GM12891 (cell line): ENCODE results near the gene WNT16.
A peak's percentile ranks its signal among the peaks of the same experiment; 100 is the strongest.
"Not testable (repeated sequence)": the region's sequence is repeated elsewhere in the genome, so short reads cannot be mapped to it uniquely, and the experiment has no call there.

Experiments
- DNase-seq: peaks from one replicate; pipeline ENCODE4 v3.0.0; 2011; ENCODE audit warnings: low spot score; ENCODE audit not compliant: insufficient read length
- FAIRE-seq: peaks from 2 replicates; lab custom pipeline; 2011; peaks lifted over from hg19 to GRCh38; lab: Jason Lieb, UNC
- PAX5 ChIP-seq: IDR thresholded peaks from 2 replicates; pipeline ENCODE4 v1.6.1; 2011; ENCODE audit warnings: low read length, moderate library complexity, mild to moderate bottlenecking; ENCODE audit not compliant: insufficient read depth, severe bottlenecking
- POLR2A ChIP-seq: IDR thresholded peaks from 2 replicates; pipeline ENCODE4 v1.6.1; 2011; ENCODE audit warnings: low read depth, low read length, control low read depth
- POLR2AphosphoS5 ChIP-seq: IDR thresholded peaks from 2 replicates; pipeline ENCODE4 v1.6.1; 2011; ENCODE audit warnings: low read depth, low read length, control low read depth
- POU2F2 ChIP-seq: IDR thresholded peaks from 2 replicates; pipeline ENCODE4 v1.6.1; 2011; ENCODE audit warnings: low read depth, mild to moderate bottlenecking, control low read depth, low read length, moderate library complexity
- SPI1 ChIP-seq: IDR thresholded peaks from 2 replicates; pipeline ENCODE4 v1.6.1; 2011; ENCODE audit warnings: low read depth, low read length, control low read depth
- TAF1 ChIP-seq: IDR thresholded peaks from 2 replicates; pipeline ENCODE4 v1.6.1; 2011; ENCODE audit warnings: low read depth, low read length, control low read depth

Gene WNT16

DNA sequence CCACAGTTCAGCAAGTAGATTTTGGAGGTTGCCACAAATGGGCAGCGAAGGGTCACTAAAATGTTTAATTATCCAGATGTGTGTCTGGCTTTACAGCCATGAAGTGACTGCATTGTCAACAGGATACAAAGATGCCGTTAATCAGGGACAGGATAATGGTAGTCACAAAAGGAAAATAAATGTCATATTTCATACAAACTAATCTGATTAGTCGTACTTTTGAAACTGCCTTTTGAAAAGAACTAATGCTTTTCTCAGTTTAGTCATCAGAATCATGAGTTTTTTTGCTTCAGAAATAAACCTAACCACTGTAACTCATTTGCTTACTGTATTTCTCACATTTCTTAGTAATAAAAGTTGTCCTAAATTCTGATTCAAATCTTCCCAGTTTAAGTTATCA lies 22.2 kb upstream of the WNT16 start:
- no peak for FAIRE-seq
- TF ChIP-seq TAF1 (no peak), SPI1 (no peak), POU2F2 (no peak), POLR2AphosphoS5 (no peak)
- DNase-seq = no peak

DNA sequence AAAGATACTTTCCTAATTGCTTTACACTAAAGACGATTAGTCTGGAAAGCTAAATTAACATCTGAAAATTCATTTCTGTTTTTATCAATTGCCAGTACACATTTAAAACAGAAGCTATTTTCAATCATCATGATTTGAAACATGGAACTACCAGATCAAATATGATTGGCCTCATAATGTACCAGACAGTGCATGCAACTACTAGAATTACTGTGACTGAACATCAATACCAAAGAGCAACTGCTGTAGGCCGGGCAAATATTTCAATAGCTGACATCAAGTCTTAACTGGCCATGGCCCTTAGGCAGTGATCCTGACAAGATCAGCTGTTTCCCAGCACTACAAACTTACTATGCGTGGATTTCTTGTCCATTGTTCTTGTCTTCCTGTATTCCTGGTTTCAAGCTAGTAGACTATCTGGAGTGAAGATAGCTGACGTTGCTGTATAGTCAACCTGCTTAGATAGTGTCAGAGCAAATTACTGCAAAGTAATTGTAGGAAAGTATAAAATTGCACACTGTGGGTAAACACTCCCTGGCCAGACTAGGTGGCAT lies 21.7 kb upstream of the WNT16 start:
- FAIRE-seq = no peak
- no peak for TF ChIP-seq POLR2A
- TF ChIP-seq PAX5 = no peak
- no peak for TF ChIP-seq TAF1
- TF ChIP-seq POU2F2 = no peak
- no peak for TF ChIP-seq SPI1
- no peak for TF ChIP-seq POLR2AphosphoS5
- no peak for DNase-seq

DNA sequence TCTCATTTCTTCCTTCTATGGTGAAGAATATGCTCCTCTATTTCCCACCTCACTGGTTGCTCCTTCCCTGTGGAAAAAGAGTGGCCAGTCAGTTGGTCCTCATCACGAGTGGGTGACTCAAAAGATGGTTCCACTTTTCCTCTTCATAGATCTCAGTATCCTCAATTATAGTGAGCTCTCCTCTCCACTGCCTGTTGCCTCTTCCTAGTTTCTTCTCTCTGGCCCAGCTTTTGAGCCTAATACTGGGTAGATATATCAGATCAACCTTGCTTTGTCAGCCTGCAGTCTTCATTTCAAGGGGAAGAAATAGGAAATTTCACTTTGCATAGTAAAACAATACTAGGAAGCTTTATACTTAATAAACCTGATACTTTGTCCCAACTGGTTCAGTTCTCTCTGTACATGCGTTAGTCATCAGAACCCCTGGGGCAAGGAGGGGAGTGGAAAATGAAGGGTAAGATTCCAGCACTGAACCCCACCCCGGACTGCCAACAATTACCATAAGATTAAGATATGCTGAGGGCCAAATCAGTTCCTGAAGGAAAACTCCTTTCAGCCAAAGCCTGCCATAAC lies 15.5 kb upstream of the WNT16 start:
- TF ChIP-seq TAF1 = no peak
- no peak for TF ChIP-seq SPI1
- no peak for FAIRE-seq
- DNase-seq = no peak

DNA sequence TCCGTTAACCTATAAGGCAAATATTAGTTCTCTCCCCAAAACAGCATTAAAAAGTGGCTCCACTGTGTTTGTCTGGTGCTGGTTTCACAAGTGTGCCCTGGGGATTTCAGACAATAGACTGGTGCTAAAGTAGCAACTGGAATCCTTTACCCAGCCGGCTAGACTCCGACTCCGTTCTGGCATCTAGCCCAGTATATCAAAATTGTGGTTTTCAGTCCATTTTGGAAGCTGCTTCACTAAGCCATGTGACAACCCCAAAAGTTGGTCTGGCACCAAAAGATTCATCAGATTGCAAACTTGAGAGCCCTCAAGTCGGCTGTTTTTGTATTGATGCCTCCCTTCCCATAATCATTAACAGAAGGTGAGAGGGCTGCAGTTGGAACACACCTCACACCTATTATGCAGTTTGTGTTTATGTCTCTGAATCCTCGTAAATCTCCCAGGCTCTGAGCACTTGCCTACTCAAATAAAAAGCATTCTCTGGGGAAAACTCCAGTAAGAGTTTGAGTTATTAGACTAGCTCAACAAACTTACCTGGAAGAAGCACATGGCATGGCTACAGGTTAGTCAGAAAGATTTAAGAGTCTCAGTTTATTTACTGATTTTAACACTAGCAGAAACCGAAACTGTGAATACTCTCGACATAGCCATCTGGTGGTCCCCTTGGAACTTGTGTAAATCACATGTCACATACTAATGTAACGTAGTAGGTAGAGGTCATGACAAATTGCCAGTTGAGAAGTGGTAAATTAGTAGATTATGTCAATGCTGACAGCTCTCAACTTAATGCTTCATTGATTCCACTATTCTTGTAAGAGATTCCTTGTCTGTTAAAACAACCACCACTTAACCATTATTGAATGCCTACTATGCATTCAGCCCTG lies 14.8 kb upstream of the WNT16 start:
- FAIRE-seq = no peak
- no peak for TF ChIP-seq SPI1
- no peak for TF ChIP-seq TAF1
- TF ChIP-seq POLR2AphosphoS5 = no peak
- no peak for TF ChIP-seq PAX5
- no peak for TF ChIP-seq POU2F2
- no peak for TF ChIP-seq POLR2A
- no peak for DNase-seq

DNA sequence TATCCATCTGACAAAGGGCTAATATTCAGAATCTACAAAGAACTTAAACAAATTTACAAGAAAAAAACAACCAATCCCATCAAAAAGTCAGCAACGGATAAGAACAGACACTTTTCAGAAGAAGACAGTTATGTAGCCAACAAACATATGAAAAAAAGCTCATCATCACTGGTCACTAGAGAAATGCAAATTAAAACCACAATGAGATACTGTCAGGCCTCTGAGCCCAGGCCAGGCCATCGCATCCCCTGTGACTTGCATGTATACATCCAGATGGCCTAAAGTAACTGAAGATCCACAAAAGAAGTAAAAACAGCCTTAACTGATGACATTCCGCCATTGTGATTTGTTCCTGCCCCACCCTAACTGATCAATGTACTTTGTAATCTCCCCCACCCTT lies 13.6 kb upstream of the WNT16 start:
- DNase-seq, FAIRE-seq: not testable (repeated sequence)

DNA sequence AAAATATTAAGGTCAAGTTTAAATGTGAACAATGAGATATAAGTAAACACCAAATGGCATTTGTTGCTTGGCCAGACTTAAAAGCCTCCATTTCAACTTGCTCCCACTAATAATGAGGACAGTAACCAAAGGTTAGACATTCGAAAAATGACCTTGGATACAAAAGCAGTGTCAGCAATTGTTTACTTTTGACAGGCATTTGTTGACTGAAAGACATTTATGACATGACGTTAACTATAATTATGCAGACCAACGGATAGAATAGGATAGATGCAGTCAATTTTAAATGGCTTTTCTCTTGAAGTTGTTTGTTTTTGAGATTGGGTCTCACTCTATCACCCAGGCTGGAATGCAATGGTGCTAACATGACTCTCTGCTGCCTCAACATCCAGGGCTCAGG lies 6.3 kb upstream of the WNT16 start:
- TF ChIP-seq POU2F2 = no peak
- TF ChIP-seq PAX5 = no peak
- TF ChIP-seq SPI1 = no peak
- TF ChIP-seq POLR2A = no peak
- no peak for TF ChIP-seq TAF1
- TF ChIP-seq POLR2AphosphoS5 = no peak
- no peak for FAIRE-seq
- no peak for DNase-seq

DNA sequence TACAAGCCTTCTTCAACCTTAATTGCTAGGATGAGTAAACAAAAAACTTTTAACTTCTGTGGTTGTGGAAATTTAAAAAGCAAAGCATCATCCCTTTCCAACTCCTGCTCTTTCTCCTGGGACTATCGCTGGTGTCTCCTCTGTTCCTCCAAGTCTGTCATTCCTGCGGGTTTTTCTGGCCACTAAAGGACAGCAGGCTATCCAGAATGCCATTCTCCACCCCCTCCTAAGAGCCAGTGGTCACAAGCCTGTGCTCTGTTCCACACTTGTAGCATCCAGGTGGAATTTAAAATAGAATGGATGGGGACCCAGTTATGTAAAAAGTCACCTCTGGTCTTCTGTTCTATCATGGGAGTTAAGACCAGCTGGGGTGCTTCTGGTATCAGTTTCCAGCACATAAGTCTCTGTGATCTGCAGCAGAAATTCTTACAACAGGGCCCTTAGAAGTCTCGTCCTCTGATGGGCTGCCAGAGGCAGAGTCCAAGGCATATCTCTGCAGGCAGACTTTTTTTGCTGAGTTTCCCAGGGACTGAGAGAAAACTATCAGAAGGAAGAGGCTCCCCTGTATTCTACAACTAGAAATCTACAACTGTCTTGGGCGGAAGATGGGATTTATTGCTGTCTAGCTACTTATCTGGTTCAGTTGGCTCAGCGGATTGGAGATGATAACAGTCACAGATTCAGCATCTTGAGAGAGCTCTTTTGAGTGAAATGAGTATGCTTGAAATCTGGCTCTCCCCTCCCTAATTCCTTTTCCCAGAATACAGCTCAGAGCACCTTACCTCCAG lies 5.1 kb upstream of the WNT16 start:
- no peak for DNase-seq
- no peak for FAIRE-seq
- TF ChIP-seq SPI1 (no peak), POLR2A (no peak), POLR2AphosphoS5 (no peak), PAX5 (no peak), TAF1 (no peak), POU2F2 (no peak)

DNA sequence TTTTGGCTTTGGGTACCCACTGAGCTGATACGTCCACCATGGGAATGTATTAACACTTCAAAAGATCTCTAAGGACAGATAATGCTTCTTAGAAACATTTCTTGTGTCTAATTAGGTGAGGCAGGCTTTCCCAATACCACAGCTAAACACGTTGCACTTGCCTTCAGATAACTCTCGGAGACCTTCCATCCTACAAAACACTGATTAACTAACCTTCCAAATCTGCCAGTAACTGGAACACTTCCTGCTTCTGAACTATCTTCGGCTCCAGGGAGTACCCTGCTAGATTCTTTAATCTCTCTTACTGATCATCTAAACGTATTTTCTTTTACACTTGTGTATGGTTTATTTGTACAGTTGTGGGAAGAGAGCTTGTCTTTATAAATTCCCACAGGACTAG lies 1.1 kb upstream of the WNT16 start:
- no peak for DNase-seq
- no peak for FAIRE-seq
- TF ChIP-seq TAF1 = no peak

DNA sequence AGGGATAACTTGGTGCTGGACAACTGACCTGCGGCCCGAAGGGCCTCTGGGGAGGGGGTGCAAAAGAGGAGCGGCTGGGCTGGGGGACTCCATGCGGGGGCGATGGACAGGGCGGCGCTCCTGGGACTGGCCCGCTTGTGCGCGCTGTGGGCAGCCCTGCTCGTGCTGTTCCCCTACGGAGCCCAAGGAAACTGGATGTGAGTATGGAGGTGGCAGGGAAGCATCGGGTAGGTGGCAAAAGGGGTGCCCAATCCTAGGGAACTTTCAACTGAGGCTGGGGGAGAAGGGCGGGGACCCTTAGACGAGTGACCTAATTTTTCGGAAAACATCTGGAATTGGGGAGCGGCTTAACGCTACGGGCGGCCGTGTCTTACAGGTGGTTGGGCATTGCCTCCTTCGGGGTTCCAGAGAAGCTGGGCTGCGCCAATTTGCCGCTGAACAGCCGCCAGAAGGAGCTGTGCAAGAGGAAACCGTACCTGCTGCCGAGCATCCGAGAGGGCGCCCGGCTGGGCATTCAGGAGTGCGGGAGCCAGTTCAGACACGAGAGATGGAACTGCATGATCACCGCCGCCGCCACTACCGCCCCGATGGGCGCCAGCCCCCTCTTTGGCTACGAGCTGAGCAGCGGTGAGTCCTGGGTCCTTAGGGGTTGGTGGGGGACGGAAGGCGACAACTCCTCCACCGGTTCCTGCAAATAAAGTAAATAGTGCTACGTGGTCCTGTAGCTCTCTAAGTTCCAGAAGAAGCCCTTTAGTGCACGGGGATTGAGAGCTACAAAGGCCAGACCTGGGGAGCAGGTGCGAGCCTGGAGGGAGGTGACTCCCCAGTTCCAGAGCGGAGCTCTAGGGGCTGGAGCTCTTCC lies 622 bp downstream of the WNT16 start:
- FAIRE-seq (peak; percentile 33), DNase-seq (peak; percentile 41)
- TF ChIP-seq PAX5 (no peak), SPI1 (no peak), POLR2A (no peak), TAF1 (no peak), POU2F2 (no peak), POLR2AphosphoS5 (no peak)
